Right forelimb (tissue), 1 donor: ENCODE results near the gene TMOD2.

Experiments used
- DNase-seq: peaks from one replicate; pipeline ENCODE4 v3.0.0-alpha.2; 2018

Gene TMOD2

GRCh38 chr15:51863131-51863530 lies 111.7 kb downstream of the TMOD2 start:
- DNase-seq, result no peak

DNA sequence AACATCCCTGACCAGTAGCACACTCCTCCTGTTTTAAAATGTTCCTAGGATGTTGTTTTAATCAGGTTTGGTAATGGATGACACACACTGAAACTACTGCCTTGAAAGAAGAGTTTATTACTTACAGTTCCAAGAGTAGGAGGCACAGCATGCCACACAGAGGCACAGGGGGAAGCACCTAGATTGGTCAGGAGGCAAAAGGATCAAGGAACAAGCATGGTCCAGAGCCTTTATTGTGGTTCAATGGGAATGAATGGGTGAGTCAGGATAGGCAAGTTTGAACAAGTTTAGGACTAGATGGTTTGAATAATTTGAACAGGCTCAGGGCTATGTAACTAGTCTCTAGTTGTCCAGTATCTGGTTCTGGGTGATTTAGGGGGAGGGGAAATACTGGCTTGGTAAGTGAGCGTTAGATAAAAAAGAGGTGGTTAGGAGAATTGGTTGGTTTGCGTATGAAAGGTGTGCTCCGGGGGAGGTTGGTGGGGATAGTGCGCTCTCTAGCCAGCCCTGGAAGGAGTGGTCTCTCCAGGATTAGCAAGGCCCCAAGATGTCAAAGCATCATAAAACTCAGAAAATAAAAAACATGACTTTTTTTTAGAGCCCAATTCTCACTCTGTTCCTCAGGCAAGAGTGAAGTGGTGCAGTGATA lies 113.1 kb downstream of the TMOD2 start:
- no peak for DNase-seq

DNA sequence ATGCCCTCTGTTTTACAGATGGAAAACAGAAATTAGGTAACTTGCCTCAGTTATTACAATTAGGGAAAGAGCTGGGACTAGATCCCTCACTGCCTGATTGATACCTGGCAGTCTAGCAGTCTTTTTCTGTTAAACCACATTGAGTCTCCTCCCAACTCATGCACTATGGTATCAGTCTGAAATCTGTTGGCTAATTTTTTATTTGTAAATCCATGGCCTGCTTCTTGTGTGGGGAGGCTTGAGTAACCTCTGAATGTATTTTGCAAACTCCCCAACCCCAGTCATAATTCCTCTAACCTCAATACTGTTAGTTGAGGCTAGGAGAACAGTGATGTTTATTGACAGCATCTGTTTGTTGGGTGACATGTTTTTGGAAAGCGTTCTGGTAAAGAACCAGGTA lies 113.9 kb downstream of the TMOD2 start:
- no peak for DNase-seq
